BE2C (cell line): ENCODE data around the gene STAT5B.

Source experiments
- DNase-seq: peaks from one replicate; pipeline ENCODE4 v3.0.0-alpha.2; 2020
- H3K27me3 ChIP-seq: fragments of 250-450 bp; sonication (Bioruptor Pico); 2 replicates; pipeline ENCODE4 v1.5.1; 2020; ENCODE audit warnings: mild to moderate bottlenecking
- H3K36me3 ChIP-seq: fragments of 250-450 bp; sonication (Bioruptor Pico); 2 replicates; pipeline ENCODE4 v1.5.1; 2020; ENCODE audit warnings: mild to moderate bottlenecking
- H3K4me1 ChIP-seq: fragments of 250-450 bp; sonication (Bioruptor Pico); 2 replicates; pipeline ENCODE4 v1.5.1; 2020
- H3K4me3 ChIP-seq: 2 replicates; pipeline ENCODE4 v1.5.1; 2011; ENCODE audit warnings: low read depth, low read length
- H3K9me3 ChIP-seq: fragments of 250-450 bp; sonication (Bioruptor Pico); 2 replicates; pipeline ENCODE4 v1.5.1; 2020
- CTCF ChIP-seq: IDR thresholded peaks from 2 replicates; pipeline ENCODE4 v1.5.1; 2012; ENCODE audit warnings: mild to moderate bottlenecking, low read depth, low read length

STAT5B gene

GRCh38 chr17:42201458-42201772, 74.8 kb downstream of the STAT5B start:
- Histone ChIP-seq H3K9me3 (no peaks in the 10 kb centered on the region), H3K27me3 (no peaks in the 10 kb centered on the region), H3K4me3 (no peak overlapping the region), H3K36me3 (peaks cover 3% of the 10 kb centered on the region), H3K4me1 (peaks cover 16% of the 10 kb centered on the region)
- TF ChIP-seq CTCF = no peak
- DNase-seq = no peak

- peaks cover 16% of the 10 kb centered on the region for H3K4me1 ChIP-seq
- H3K9me3 ChIP-seq = no peaks in the 10 kb centered on the region
- H3K36me3 ChIP-seq = no peaks in the 10 kb centered on the region; the same call in none of the 2 replicates
- DNase-seq = peak; percentile 78
- no peaks in the 10 kb centered on the region for H3K27me3 ChIP-seq
- no peak overlapping the region for H3K4me3 ChIP-seq
- no peak for TF ChIP-seq CTCF
These were observed 75.3 kb downstream of the STAT5B start for GRCh38 chr17:42200706-42201457.

GRCh38 chr17:42199416-42200011, 76.7 kb downstream of the STAT5B start:
- DNase-seq = no peak
- no peak for TF ChIP-seq CTCF
- H3K4me1 ChIP-seq = peaks cover 18% of the 10 kb centered on the region
- H3K4me3 ChIP-seq = no peak overlapping the region
- H3K9me3 ChIP-seq = no peaks in the 10 kb centered on the region
- no peaks in the 10 kb centered on the region; the same call in none of the 2 replicates for H3K36me3 ChIP-seq
- no peaks in the 10 kb centered on the region for H3K27me3 ChIP-seq

GRCh38 chr17:42198897-42199296, 77.3 kb downstream of the STAT5B start:
- DNase-seq = no peak
- peaks cover 19% of the 10 kb centered on the region for H3K4me1 ChIP-seq
- H3K4me3 ChIP-seq = no peak overlapping the region
- H3K9me3 ChIP-seq = no peaks in the 10 kb centered on the region
- TF ChIP-seq CTCF = no peak
- H3K36me3 ChIP-seq = no peaks in the 10 kb centered on the region; the same call in none of the 2 replicates
- H3K27me3 ChIP-seq = no peaks in the 10 kb centered on the region

GRCh38 chr17:42197564-42198156, 78.5 kb downstream of the STAT5B start:
- H3K36me3 ChIP-seq = no peaks in the 10 kb centered on the region; the same call in 1 of the 2 replicates
- H3K4me1 ChIP-seq = peaks cover 19% of the 10 kb centered on the region

More at GRCh38 chr17:42197564-42198156, 78.5 kb downstream of the STAT5B start:
- no peak overlapping the region for H3K4me3 ChIP-seq
- DNase-seq = no peak
- no peak for TF ChIP-seq CTCF
- H3K27me3 ChIP-seq = no peaks in the 10 kb centered on the region
- no peaks in the 10 kb centered on the region for H3K9me3 ChIP-seq
